Activated T-helper 1 cell treated with anti-CD3 and anti-CD28 coated beads, Interleukin-12 subunit alpha, Interleukin-12 subunit beta, Interleukin-2, Interleukin-4 antibody, amounts not matched to agents 30 ng/mL and 10 ng/mL and 1 ng/mL, durations not matched to agents 14 hours and 24 hours and 36 hours (primary cell): ENCODE results near the gene LACRT. TPM values are rescaled to one million over a fixed set of nuclear protein-coding genes. Genes with fewer than 3 reads are reported as not detected.
"Not testable (repeated sequence)": the region's sequence is repeated elsewhere in the genome, so short reads cannot be mapped to it uniquely, and the experiment has no call there.

ENCODE experiments used
- DNase-seq: peaks from one replicate; pipeline ENCODE4 v3.0.0; 2021; ENCODE audit warnings: low spot score
- H3K27ac Mint-ChIP-seq: one replicate; pipeline ENCODE4 v1.8.0; 2021; ENCODE audit warnings: mild to moderate bottlenecking, mixed read lengths
- H3K27me3 Mint-ChIP-seq: one replicate; pipeline ENCODE4 v1.8.0; 2022; ENCODE audit warnings: mild to moderate bottlenecking, moderate library complexity, mixed read lengths; ENCODE audit not compliant: insufficient read depth
- H3K36me3 Mint-ChIP-seq: one replicate; pipeline ENCODE4 v1.8.0; 2021; ENCODE audit warnings: low read depth, mixed read lengths
- H3K4me1 Mint-ChIP-seq: one replicate; pipeline ENCODE4 v1.8.0; 2021; ENCODE audit warnings: low read depth, mixed read lengths
- H3K4me3 Mint-ChIP-seq: one replicate; pipeline ENCODE4 v1.8.0; 2021; ENCODE audit warnings: mild to moderate bottlenecking, moderate library complexity, mixed read lengths
- H3K9me3 Mint-ChIP-seq: one replicate; pipeline ENCODE4 v1.8.0; 2021; ENCODE audit warnings: mixed read lengths
- intact Hi-C: fragments of 100-400 bp; cut with micrococcal nuclease; formaldehyde crosslinking; loops from one replicate; pipeline ENCODE4 v1.15.1; 2024
- total RNA-seq: library from RNA; stranded (reverse); gene quantifications from 2 replicates; pipeline ENCODE4 v1.2.3, GENCODE V29; 2022

LACRT gene
- total RNA-seq, 1 donor from 2014 or later, result not detected

DNA sequence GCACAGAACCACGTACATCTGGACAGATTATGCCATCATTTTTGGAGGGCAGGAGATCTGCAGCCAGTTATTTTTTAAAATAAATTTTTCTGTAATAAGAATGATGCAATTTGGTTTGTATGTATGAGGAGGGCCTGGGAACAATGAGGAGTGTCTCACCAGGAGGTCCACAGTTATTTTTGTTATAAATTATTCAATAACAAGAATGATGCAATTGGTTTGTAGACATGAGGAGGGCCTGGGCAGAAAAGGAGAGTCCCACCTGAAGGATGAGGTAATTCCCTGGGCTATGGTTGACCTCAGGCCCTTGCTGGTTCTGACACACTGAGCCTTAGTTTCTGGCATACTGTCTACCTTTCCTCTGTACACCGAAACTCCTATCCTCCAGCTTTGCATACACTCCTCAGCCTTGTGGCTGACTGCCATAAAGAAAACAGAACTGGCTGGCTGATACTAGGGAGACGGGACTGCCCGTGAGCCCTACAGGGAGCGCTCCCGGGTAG lies 22.5 kb upstream of the LACRT start:
- Mint-ChIP-seq H3K27me3 (peaks cover 12% of the 10 kb centered on the region), H3K4me3 (no peak overlapping the region), H3K4me1 (no peaks in the 10 kb centered on the region), H3K9me3 (no peaks in the 10 kb centered on the region), H3K36me3 (no peaks in the 10 kb centered on the region), H3K27ac (no peak overlapping the region)
- DNase-seq, result no peak
- intact Hi-C loops, result no loop called here

DNA sequence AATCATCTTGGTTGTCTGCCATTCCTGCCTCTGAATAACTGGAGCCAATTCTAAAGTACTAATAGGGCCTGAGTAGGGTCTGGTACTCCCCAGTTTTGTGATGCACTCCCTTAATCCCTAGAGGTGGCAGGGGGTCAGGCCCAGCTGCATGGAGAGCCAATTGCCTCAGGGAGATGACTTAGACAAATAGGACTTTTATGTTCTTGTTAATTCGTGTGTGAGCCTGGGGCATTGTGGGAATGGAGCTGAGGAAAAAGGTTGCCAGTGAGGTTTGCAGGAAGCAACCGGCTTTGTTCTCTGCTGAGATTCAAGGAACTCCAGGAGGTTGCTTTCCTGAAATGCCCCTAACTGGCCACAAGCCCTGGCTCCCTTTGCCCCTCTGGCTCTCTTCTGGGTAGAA lies 20.2 kb upstream of the LACRT start:
- peaks cover 12% of the 10 kb centered on the region for H3K27me3 Mint-ChIP-seq
- intact Hi-C loops, result no loop called here
- H3K27ac Mint-ChIP-seq, result no peak overlapping the region
- H3K9me3 Mint-ChIP-seq, result no peaks in the 10 kb centered on the region
- H3K4me1 Mint-ChIP-seq, result no peaks in the 10 kb centered on the region
- no peaks in the 10 kb centered on the region for H3K36me3 Mint-ChIP-seq
- DNase-seq, result no peak
- no peak overlapping the region for H3K4me3 Mint-ChIP-seq

DNA sequence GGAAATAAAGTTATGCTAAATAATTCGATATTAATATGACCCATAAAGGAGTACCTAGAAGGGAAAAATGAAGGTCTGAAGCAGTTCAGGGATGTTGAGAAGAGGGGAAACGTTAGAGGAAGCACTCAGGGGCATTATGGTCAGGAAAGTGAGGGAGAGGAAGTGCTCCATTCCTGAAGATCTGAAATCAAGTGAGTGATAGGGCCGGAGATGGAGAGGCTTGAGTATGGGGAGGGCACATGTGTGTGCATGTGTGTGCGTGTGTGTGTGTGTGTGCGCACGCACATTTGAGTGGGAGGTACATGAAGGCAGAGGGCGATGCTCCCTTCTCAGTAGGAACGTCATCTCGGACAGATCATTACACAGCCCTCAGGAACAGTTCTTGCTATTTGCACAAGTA lies 18.3 kb upstream of the LACRT start:
- H3K4me3 Mint-ChIP-seq, result no peak overlapping the region
- no peak overlapping the region for H3K27ac Mint-ChIP-seq
- intact Hi-C loops, result no loop called here
- no peak for DNase-seq
- H3K36me3 Mint-ChIP-seq, result no peaks in the 10 kb centered on the region
- no peaks in the 10 kb centered on the region for H3K9me3 Mint-ChIP-seq
- peaks cover 12% of the 10 kb centered on the region for H3K27me3 Mint-ChIP-seq
- no peaks in the 10 kb centered on the region for H3K4me1 Mint-ChIP-seq

DNA sequence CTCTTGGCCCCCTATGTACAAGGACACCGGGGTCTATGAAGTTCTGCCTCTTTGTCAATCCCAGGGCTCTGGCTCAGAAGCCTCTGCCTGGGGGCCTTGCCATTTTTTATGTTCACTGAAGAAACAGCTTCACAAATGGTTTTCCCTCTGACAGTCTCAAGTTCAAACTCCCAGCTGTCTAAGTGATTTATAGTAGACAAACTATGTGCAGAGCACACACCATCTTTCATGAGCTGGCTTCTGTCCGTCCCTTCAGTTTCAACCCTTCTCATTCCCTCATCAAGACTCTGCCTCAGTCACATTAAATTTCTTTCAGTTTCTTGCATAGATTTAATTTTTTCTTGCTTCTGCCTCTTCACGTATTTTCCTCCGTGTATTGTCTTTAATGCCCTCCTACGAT lies 16.2 kb upstream of the LACRT start:
- Mint-ChIP-seq H3K4me3 (no peak overlapping the region), H3K9me3 (no peaks in the 10 kb centered on the region), H3K27ac (no peak overlapping the region), H3K4me1 (peaks cover 5% of the 10 kb centered on the region), H3K27me3 (peaks cover 11% of the 10 kb centered on the region), H3K36me3 (no peaks in the 10 kb centered on the region)
- DNase-seq, result no peak
- intact Hi-C loops, result no loop called here

DNA sequence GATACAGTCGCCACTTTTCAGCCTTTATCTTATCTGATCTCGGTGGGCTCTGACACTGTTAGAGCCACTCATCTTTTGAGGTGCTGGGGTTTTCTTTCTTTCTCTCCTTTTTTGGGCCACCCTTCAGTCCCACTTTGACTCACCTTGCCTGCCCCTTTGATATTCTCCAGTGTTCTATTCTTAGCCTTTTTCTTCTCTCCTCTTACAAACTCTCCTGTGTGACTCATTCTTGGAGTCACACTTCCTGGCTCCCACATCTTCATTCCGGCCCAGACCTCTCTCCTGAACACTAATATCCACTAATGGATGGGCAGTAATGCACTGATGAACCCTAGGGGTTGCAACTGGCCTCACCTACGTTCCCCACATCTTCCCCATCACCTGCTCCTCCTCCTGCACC lies 15.7 kb upstream of the LACRT start:
- peaks cover 5% of the 10 kb centered on the region for H3K4me1 Mint-ChIP-seq
- no peaks in the 10 kb centered on the region for H3K36me3 Mint-ChIP-seq
- H3K27me3 Mint-ChIP-seq, result peaks cover 11% of the 10 kb centered on the region
- DNase-seq, result no peak
- intact Hi-C loops, result no loop called here
- H3K27ac Mint-ChIP-seq, result no peak overlapping the region
- H3K4me3 Mint-ChIP-seq, result no peak overlapping the region
- H3K9me3 Mint-ChIP-seq, result no peaks in the 10 kb centered on the region

DNA sequence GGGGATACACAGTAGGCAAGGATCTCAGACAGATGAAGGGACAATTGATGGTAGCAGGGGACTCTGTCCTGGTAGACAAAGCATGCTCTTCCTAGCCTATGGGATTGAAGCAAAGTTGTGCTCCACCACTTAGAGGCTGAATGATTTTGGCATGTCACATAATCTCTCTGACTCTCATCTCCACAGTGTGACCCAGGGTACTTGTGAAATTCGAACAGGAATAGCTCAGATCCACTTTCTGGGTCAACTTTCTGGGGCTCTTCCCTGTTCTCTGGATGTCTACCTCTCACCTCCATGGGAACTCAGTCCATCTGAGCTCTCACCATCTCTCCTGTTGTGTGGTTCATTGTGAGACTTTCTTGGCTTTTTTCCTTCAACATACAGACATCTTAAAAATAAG lies 15.1 kb upstream of the LACRT start:
- Mint-ChIP-seq H3K4me1 (peaks cover 5% of the 10 kb centered on the region), H3K27ac (no peak overlapping the region), H3K36me3 (no peaks in the 10 kb centered on the region), H3K4me3 (no peak overlapping the region), H3K27me3 (peaks cover 10% of the 10 kb centered on the region), H3K9me3 (no peaks in the 10 kb centered on the region)
- intact Hi-C loops, result no loop called here
- DNase-seq, result no peak

DNA sequence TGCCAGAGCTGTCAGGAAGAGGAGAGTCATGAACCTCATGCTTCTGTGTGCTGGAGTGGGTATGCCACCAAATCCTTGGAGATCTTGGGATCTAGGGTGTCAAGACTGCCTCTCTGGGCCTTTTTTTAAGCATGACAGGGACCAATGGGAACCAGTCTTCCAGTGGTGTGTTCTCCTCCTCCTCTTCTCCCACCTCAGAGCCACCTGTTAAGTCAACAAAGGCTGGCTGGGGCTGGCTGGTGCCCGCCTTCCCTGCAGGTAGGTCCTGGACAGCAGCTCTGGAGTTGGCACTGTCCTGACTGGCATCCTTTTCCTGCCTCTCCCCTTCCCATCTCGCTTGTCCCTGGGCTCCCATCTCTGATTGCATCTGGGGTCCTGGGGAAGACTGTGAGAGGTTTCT lies 13.6 kb upstream of the LACRT start, which contains the start of gene DCD:
Gene DCD, minus strand, starts transcription at position 101 of the 400 bp plus-strand sequence. Its CDS starts 62 bp downstream, at position 39.
- no peak for DNase-seq
- H3K27ac Mint-ChIP-seq, result no peak within 1 kb of the TSS
- H3K27me3 Mint-ChIP-seq, result peaks cover 9% of the 10 kb centered on the region
- H3K9me3 Mint-ChIP-seq, result no peaks in the 10 kb centered on the region
- no peaks in the 10 kb centered on the region for H3K36me3 Mint-ChIP-seq
- H3K4me1 Mint-ChIP-seq, result peaks cover 5% of the 10 kb centered on the region
- H3K4me3 Mint-ChIP-seq, result no peak within 1 kb of the TSS
- intact Hi-C loops, result no loop called here

DNA sequence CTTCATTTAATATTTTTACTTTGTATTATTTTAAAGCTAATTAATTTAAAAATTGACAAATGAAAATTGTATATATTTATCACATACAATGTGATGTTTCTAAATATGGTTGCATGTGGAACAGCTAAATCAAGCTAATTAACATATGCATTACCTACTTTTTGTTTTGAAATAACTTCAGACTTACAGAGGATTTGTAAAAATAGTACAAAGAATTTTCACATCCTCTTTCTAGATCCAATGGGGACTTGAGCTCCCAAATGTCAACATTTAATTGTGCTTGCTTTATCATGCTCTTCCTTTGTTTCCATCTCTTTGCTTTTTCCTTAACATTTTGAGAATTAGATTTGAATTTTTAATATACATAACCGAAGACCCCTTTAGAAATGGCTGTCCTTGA lies 6.9 kb upstream of the LACRT start:
- intact Hi-C loops, result no loop called here
- no peak for DNase-seq
- H3K9me3 Mint-ChIP-seq, result peaks cover 5% of the 10 kb centered on the region
- H3K27me3 Mint-ChIP-seq, result peaks cover 13% of the 10 kb centered on the region
- H3K36me3 Mint-ChIP-seq, result no peaks in the 10 kb centered on the region
- H3K4me1 Mint-ChIP-seq, result peaks cover 5% of the 10 kb centered on the region
- H3K4me3 Mint-ChIP-seq, result no peak overlapping the region
- no peak overlapping the region for H3K27ac Mint-ChIP-seq

DNA sequence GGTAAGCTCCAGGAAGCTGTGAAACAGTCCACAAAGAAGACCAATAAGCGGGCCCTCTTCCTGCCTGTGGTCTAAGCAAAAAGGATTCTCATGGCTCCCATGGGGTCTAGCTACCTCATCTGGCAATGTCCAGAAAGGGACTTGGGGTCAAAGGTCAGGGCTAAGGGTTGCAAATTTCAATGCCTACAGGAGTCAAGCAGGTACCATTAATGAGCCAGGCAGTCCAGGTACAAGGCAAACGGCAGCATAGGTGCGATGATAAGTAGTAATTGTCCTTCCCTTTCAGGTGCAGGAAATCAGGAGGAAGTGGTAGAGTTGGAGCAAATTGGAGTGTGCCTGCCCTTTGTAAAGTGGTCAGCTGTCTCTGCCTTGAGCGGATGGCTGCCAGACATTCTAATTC lies 6.4 kb upstream of the LACRT start:
- Mint-ChIP-seq H3K27me3 (peaks cover 13% of the 10 kb centered on the region), H3K4me3 (no peak overlapping the region), H3K36me3 (no peaks in the 10 kb centered on the region), H3K27ac (no peak overlapping the region), H3K4me1 (peaks cover under 1% of the 10 kb centered on the region), H3K9me3 (peaks cover 5% of the 10 kb centered on the region)
- no peak for DNase-seq
- intact Hi-C loops, result no loop called here

DNA sequence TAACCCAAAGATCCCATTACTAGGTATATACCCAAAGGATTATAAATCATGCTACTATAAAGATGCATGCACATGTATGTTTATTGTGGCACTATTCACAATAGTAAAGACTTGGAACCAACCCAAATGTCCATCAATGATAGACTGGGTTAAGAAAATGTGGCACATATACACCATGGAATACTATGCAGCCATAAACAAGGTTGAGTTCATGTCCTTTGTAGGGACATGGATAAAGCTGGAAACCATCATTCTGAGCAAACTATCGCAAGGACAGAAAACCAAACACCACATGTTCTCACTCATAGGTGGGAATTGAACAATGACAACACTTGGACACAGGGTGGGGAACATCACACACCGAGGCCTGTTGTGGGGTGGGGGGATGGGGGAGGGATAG lies 4.4 kb upstream of the LACRT start:
- H3K36me3 Mint-ChIP-seq, H3K4me1 Mint-ChIP-seq, H3K27ac Mint-ChIP-seq, H3K4me3 Mint-ChIP-seq, H3K9me3 Mint-ChIP-seq, DNase-seq, intact Hi-C loops: not testable (repeated sequence)
- H3K27me3 Mint-ChIP-seq, result peaks cover 12% of the 10 kb centered on the region

DNA sequence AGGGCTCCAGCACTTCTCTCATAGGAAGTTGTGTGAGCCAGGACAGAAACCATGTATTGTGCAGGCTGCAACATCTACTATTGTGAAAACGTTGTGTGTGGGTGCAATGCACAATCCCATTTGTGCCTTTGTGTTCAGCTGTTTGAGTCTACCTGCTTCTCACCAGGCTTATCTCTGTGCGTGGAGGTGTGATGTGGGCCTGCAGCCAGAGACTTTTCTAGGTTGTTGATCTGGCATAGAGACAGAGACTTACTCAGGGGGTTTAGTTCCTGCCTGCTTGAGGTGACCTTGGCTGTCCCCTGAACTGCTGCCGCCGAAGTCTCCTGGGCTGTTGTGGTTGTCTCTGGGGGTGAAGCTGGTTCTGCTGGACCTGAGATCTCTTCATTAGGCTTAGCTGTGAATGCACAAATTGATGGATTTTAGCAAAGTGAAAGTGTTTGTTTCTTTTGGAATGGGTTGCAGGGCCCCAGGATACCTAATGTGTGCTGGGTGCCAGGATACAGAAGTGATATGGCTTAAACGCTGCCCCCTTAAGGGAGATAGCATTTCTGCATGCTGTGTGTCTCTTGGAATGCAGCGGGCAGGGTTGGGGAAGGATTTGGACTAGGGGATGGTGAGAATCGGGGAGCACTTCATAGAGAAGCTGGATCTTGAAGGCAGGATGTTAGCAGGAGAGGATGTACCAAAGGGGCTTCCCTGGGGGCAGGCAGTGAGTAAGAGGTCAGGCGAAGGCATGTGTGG lies 2.5 kb downstream of the LACRT start:
- no peak for DNase-seq
- H3K4me3 Mint-ChIP-seq, result no peak overlapping the region
- intact Hi-C loops, result no loop called here

DNA sequence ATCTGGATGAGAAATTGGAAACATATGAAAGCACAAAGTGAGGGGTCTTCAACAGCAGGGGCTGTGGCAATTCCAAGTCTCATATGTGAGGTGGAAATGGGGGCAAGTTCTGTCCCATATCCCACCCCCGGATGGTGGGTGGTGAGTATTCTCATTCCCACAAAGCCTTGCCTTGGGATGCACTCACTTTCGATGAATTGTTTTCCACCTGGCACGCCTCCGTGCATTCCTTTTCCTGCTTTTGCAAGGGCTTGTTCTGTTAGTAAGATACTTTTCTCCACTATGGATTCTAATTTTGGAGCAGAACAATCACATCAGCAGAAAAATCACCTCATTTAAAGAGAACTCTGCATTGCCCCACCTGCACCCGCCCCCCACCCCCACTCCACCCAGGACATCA lies 3.1 kb downstream of the LACRT start:
- H3K4me3 Mint-ChIP-seq, result no peak overlapping the region
- H3K27ac Mint-ChIP-seq, result no peak overlapping the region
- intact Hi-C loops, result no loop called here
- H3K4me1 Mint-ChIP-seq, result no peaks in the 10 kb centered on the region
- DNase-seq, result no peak
- peaks cover 3% of the 10 kb centered on the region for H3K36me3 Mint-ChIP-seq
- peaks cover 13% of the 10 kb centered on the region for H3K9me3 Mint-ChIP-seq
- peaks cover 7% of the 10 kb centered on the region for H3K27me3 Mint-ChIP-seq

More for the DNA sequence above, 2.5 kb downstream of the LACRT start:
- no peaks in the 10 kb centered on the region for H3K4me1 Mint-ChIP-seq
- H3K27ac Mint-ChIP-seq, result no peak overlapping the region
- peaks cover 7% of the 10 kb centered on the region for H3K27me3 Mint-ChIP-seq
- H3K9me3 Mint-ChIP-seq, result peaks cover 7% of the 10 kb centered on the region
- peaks cover 3% of the 10 kb centered on the region for H3K36me3 Mint-ChIP-seq

DNA sequence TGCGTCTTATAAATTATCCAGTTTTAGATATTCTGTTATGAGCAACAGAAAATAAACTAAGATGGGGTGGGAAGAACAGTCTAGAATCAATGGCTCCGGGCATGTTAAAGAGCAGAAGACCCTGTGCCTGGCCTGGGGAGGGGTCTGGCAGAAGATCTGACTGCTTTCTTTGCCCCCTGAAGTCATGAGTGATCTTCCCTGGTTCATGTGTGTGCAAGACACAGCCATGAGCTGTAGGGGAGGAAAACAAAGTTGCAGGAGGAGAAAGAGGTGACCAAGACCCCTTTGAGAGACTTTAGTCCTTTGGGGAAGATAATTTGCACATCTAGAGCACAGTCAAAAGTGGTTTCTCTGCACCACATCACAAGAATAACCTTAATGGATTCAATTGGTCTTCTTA lies 4.8 kb downstream of the LACRT start:
- H3K9me3 Mint-ChIP-seq, result peaks cover 16% of the 10 kb centered on the region
- H3K36me3 Mint-ChIP-seq, result peaks cover 3% of the 10 kb centered on the region
- no peak for DNase-seq
- H3K27ac Mint-ChIP-seq, result no peak overlapping the region
- intact Hi-C loops, result no loop called here
- no peak overlapping the region for H3K4me3 Mint-ChIP-seq
- peaks cover 13% of the 10 kb centered on the region for H3K27me3 Mint-ChIP-seq
- H3K4me1 Mint-ChIP-seq, result no peaks in the 10 kb centered on the region
